IPS-15b (cell line): ENCODE measurements around the gene HSPB9.

Experiments used
- H3K27me3 ChIP-seq: one replicate; pipeline ENCODE4 v1.6.1; 2013; ENCODE audit warnings: low read length; ENCODE audit not compliant: control insufficient read depth, insufficient read depth
- H3K36me3 ChIP-seq: one replicate; pipeline ENCODE4 v1.6.1; 2013; ENCODE audit warnings: low read length; ENCODE audit not compliant: control insufficient read depth, insufficient read depth
- H3K4me1 ChIP-seq: one replicate; pipeline ENCODE4 v1.6.1; 2013; ENCODE audit warnings: mild to moderate bottlenecking, low read length; ENCODE audit not compliant: control insufficient read depth, insufficient read depth
- H3K4me3 ChIP-seq: one replicate; pipeline ENCODE4 v1.5.1; 2013; ENCODE audit warnings: low read depth, low read length
- H3K9ac ChIP-seq: one replicate; pipeline ENCODE4 v1.6.1; 2013; ENCODE audit warnings: low read depth, mild to moderate bottlenecking, low read length
- H3K9me3 ChIP-seq: one replicate; pipeline ENCODE4 v1.6.1; 2013; ENCODE audit warnings: mild to moderate bottlenecking, low read length; ENCODE audit not compliant: control insufficient read depth, insufficient read depth

Gene HSPB9

GRCh38 chr17:42107124-42107523 is 15.5 kb upstream of the HSPB9 start:
- Histone ChIP-seq H3K36me3 (peaks cover 2% of the 10 kb centered on the region), H3K4me1 (peaks cover 4% of the 10 kb centered on the region), H3K4me3 (peak overlapping the region; percentile 58), H3K9ac (no peak overlapping the region), H3K9me3 (no peaks in the 10 kb centered on the region), H3K27me3 (no peaks in the 10 kb centered on the region)

GRCh38 chr17:42107597-42108576 is 14.7 kb upstream of the HSPB9 start:
- Histone ChIP-seq H3K9me3 (no peaks in the 10 kb centered on the region), H3K27me3 (no peaks in the 10 kb centered on the region), H3K9ac (peak overlapping the region; percentile 41), H3K36me3 (peaks cover 2% of the 10 kb centered on the region), H3K4me1 (peaks cover 6% of the 10 kb centered on the region), H3K4me3 (peak overlapping the region; percentile 58)

GRCh38 chr17:42109086-42109485 is 13.5 kb upstream of the HSPB9 start:
- H3K9me3 ChIP-seq = no peaks in the 10 kb centered on the region
- H3K9ac ChIP-seq = no peak overlapping the region
- peaks cover 6% of the 10 kb centered on the region for H3K4me1 ChIP-seq
- no peaks in the 10 kb centered on the region for H3K27me3 ChIP-seq
- peaks cover 11% of the 10 kb centered on the region for H3K36me3 ChIP-seq
- H3K4me3 ChIP-seq = no peak overlapping the region

GRCh38 chr17:42110301-42111264 is 12.0 kb upstream of the HSPB9 start:
- Histone ChIP-seq H3K4me3 (no peak overlapping the region), H3K9ac (no peak overlapping the region), H3K27me3 (no peaks in the 10 kb centered on the region), H3K9me3 (no peaks in the 10 kb centered on the region), H3K36me3 (peaks cover 18% of the 10 kb centered on the region), H3K4me1 (peaks cover 6% of the 10 kb centered on the region)

- H3K27me3 ChIP-seq = no peaks in the 10 kb centered on the region
- H3K36me3 ChIP-seq = peaks cover 22% of the 10 kb centered on the region
- H3K9me3 ChIP-seq = no peaks in the 10 kb centered on the region
- peaks cover 6% of the 10 kb centered on the region for H3K4me1 ChIP-seq
- no peak overlapping the region for H3K9ac ChIP-seq
- H3K4me3 ChIP-seq = no peak overlapping the region
These were observed 11.4 kb upstream of the HSPB9 start for GRCh38 chr17:42111265-42111636.

GRCh38 chr17:42111871-42112551 is 10.6 kb upstream of the HSPB9 start:
- Histone ChIP-seq H3K4me1 (peaks cover 6% of the 10 kb centered on the region), H3K9me3 (no peaks in the 10 kb centered on the region), H3K27me3 (no peaks in the 10 kb centered on the region), H3K36me3 (peaks cover 22% of the 10 kb centered on the region), H3K9ac (no peak overlapping the region), H3K4me3 (no peak overlapping the region)

- no peaks in the 10 kb centered on the region for H3K9me3 ChIP-seq
- no peak within 1 kb of the TSS for H3K4me3 ChIP-seq
- no peaks in the 10 kb centered on the region for H3K27me3 ChIP-seq
- no peak within 1 kb of the TSS for H3K9ac ChIP-seq
- peaks cover 26% of the 10 kb centered on the region for H3K36me3 ChIP-seq
- peaks cover 6% of the 10 kb centered on the region for H3K4me1 ChIP-seq
These were observed 9.9 kb upstream of the HSPB9 start, which contains the start of gene DHX58 for GRCh38 chr17:42112552-42113176. TSS of gene DHX58 (minus strand) at chr17:42112714. CDS start at chr17:42111892, 822 bp downstream.

GRCh38 chr17:42113293-42114069 is 9.1 kb upstream of the HSPB9 start:
- Histone ChIP-seq H3K9ac (no peak overlapping the region), H3K9me3 (no peaks in the 10 kb centered on the region), H3K4me1 (peaks cover 2% of the 10 kb centered on the region), H3K4me3 (no peak overlapping the region), H3K27me3 (no peaks in the 10 kb centered on the region), H3K36me3 (peaks cover 33% of the 10 kb centered on the region)

GRCh38 chr17:42114118-42114517 is 8.5 kb upstream of the HSPB9 start:
- Histone ChIP-seq H3K27me3 (no peaks in the 10 kb centered on the region), H3K4me1 (peaks cover 2% of the 10 kb centered on the region), H3K36me3 (peaks cover 31% of the 10 kb centered on the region), H3K4me3 (no peak overlapping the region), H3K9me3 (no peaks in the 10 kb centered on the region), H3K9ac (no peak overlapping the region)

GRCh38 chr17:42116705-42117396 is 5.8 kb upstream of the HSPB9 start:
- H3K4me1 ChIP-seq = peaks cover 7% of the 10 kb centered on the region
- no peak overlapping the region for H3K4me3 ChIP-seq
- peaks cover 31% of the 10 kb centered on the region for H3K36me3 ChIP-seq
- H3K27me3 ChIP-seq = no peaks in the 10 kb centered on the region
- H3K9ac ChIP-seq = no peak overlapping the region
- H3K9me3 ChIP-seq = no peaks in the 10 kb centered on the region
